ENCODE measurements around the gene HECTD4.
A peak's percentile ranks its signal among the peaks of the same experiment; 100 is the strongest.
"Not testable (repeated sequence)": the region's sequence is repeated elsewhere in the genome, so short reads cannot be mapped to it uniquely, and the experiment has no call there.

HECTD4 gene

GRCh38 chr12:112352921-112353320 is 29.3 kb downstream of the HECTD4 start:
- DNase-seq: no peak

DNA sequence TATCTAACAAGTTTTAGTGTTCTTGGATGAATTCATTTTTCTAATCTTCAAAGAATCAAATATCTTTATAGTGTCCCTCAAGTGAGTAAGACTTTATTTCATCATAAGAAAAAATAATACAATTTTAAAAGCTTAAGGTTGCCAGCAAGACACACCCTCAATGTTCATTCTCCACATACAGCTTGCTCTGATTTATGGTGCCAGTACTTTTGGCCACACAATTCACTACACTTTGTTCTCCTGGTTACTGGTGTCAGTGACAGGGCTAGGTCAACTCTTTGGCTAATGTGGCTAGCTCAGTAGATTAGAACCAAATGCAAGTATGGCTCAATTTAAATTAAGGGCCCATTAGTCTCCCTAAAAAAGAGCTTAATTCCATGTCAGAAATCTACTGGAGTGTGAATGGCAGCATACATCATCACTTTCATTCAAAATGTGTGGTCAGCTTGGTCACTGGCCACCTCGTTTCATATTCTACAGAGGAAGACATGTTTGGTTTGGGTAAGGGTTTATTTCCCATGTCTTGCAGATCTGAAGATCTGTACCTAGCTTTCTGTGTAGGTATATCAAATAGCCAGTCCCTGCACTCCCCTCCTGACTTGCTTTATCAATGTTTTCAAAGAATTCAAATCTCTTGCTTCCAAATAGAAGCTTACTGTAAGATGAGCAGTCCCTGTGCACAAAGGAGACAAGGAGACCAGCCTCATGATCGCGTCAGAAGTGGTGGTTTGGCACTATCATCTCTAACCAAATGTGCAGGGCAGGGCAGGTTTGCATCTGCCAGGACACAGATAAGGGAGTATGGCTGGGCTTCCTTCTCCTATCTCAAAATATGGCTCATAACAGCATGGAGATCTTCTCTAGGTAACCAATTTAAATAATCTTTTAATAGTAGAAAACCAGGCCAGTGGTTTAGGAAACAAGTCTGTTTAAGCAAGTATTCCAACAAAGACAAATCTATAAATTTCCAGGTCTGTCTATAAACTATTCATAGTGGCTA is 31.3 kb downstream of the HECTD4 start:
- peak; percentile 100 for DNase-seq

DNA sequence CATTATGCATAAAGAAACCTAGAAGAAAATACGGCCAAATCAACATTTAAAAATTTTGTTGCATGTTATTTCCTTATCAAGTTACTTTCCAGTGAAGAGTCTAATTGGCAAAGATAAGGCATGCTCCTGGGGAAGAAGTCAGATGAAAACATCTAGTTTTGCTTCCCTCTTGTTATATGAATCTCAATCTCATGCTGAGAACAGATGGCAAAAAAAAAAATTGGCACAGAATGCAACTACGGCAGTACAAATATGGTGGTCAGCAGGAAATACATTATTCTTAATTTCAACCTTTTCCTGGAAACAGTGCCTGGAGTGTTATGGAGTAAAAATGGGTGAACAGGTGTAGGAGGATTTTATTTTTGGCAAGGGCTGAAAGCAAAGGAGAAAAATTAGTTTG is 32.8 kb downstream of the HECTD4 start:
- DNase-seq: peak; percentile 80

DNA sequence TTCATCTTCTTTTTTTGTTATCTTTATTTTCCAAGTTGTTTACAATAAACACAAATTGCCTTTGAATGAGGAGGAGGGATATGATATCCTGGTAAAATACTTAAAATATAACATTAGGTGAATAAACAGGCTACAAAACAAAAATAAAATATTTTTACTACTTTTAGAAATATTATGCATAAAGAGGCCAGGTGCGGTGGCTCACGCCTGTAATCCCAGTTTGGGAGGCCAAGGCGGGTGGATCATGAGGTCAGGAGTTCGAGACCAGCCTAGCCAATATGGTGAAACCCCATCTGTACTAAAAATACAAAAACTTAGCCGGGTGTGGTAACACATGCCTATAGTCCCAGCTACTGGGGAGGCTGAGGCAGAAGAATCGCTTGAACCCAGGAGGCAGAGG is 33.3 kb downstream of the HECTD4 start:
- DNase-seq: not testable (repeated sequence)

DNA sequence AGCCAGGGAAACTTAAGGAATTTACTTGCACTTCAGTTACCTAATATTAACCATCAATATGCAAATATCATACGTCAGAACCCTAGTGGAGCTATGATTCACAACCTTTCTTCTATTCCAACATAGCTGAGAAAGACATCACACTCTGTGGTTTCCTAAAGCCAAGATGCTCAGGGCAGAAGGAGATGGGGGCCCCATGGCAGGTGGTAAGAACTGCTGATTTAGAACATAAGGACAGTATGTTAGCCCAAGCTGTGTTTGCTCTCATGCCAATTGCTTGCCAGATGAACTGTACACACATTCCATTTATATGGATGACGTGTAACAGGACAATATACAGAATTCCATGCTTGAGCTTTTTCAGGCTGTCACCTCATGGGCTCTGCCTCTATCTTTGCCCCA is 34.6 kb downstream of the HECTD4 start:
- DNase-seq: no peak

DNA sequence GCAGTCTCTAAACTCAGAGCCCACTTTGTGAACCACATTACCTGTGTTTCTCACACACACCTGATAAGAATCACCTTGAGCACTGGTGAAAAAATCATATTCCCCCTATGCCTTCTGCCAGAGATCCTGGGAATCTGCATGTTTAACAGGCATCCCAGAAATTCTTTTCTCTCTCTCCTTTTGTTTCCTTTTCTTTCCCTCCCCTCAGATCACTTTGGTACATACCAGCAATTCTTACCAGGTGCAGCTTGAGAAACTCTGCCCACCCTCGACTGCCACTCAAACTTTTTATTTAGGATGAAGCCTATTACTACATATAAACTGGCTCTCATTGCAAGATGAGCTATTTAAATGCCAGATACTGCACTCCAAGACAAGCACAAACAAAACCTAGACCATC is 36.0 kb downstream of the HECTD4 start:
- no peak for DNase-seq

DNA sequence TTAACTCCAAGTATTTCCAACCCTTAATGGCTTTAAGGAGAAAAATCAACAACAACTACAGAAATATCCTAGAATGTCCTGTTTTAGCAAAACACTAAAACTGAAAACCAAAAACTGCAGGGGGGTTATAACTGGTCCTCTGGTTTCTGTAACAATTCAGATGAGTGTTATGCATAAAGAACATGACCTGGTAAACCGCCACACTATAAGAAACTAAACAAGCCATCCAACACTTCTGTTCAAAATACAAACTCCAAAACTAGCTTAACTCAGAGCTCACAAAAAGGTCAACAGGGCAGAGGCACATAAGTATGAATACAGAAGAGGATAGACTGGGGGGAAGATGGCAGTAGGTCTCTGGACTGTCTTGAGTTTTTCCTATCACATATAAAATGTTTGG is 38.0 kb downstream of the HECTD4 start:
- DNase-seq: no peak

DNA sequence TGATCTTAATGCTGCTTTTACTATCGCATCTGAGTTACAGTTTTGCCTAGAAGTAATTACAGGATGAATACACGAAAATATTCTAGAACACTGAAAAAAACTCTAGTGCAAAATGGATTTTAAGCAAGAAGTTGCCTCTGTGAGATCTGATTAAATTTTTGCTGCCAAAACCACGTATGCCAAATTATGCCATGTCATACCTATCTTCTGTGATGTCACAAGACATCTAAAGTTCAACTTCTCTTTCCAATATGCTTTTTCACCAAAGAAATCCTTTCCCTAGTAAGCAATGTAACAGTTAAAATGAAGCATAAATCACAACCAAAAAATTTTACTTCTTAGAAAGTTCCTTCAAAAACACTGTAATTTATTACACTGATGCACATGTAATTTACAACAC is 39.6 kb downstream of the HECTD4 start:
- DNase-seq: peak; percentile 67

- DNase-seq: no peak
Measured at GRCh38 chr12:112341046-112341825, 41.0 kb downstream of the HECTD4 start.

- no peak for DNase-seq
Measured at GRCh38 chr12:112340230-112340629, 42.0 kb downstream of the HECTD4 start.

GRCh38 chr12:112334999-112335398 is 47.2 kb downstream of the HECTD4 start:
- not testable (repeated sequence) for DNase-seq

- DNase-seq: no peak
Measured at GRCh38 chr12:112333019-112333418, 49.2 kb downstream of the HECTD4 start.

- DNase-seq: no peak
Measured at GRCh38 chr12:112331886-112332285, 50.3 kb downstream of the HECTD4 start.

- no peak for DNase-seq
Measured at GRCh38 chr12:112330706-112331105, 51.5 kb downstream of the HECTD4 start.

GRCh38 chr12:112328456-112329124 is 53.6 kb downstream of the HECTD4 start:
- DNase-seq: no peak

- peak; percentile 39 for DNase-seq
Measured at GRCh38 chr12:112327209-112327938, 54.9 kb downstream of the HECTD4 start.

- DNase-seq: peak; percentile 86
Measured at GRCh38 chr12:112325622-112326207, 56.5 kb downstream of the HECTD4 start.

DNA sequence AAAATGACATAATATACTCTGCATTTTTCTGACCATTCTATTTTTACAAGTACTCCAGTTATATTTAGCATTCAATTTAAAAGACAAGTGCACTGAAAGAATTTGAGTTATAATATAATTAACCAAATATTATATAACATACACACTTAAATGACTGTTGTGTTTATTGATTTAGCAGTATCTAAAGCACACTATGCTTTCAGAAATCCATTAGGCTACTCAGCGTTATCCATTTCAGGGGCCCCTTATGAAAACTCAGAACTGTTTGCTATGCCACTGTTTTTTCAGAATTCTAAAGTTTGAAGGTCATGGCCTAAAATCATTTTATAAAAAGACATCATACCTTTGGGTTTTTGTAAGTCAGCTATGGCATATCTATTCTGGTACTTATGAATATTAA is 57.1 kb downstream of the HECTD4 start:
- no peak for DNase-seq

DNA sequence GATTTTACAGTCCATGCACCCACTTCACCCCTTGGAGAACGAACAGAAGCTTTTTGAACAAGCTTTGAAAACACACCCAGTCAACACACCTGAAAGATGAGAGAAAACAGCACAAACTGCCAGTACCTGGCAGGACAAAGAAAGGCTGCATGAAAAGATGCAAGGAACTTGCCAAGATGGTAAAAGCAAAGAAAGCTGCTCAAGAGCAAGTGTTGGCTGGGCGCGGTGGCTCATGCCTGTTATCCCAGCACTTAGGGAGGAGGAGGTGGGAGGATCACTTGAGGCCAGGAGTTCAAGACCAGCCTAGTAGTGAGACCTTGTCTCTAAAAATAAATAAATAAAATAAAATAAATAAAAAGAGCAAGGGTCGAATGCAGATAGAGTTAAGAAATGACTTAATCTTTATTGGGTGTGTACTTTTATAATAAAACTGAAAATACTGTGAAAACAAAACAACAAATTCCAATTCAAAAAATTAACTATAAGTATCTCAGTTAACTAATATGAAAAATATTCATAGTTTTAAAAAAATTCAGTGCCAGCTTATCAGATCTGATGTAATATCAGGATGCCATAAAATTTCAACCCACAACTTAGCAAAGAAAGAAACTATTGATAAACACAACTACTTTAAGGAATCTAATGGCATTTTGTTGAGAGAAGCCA is 59.2 kb downstream of the HECTD4 start:
- DNase-seq: no peak

DNA sequence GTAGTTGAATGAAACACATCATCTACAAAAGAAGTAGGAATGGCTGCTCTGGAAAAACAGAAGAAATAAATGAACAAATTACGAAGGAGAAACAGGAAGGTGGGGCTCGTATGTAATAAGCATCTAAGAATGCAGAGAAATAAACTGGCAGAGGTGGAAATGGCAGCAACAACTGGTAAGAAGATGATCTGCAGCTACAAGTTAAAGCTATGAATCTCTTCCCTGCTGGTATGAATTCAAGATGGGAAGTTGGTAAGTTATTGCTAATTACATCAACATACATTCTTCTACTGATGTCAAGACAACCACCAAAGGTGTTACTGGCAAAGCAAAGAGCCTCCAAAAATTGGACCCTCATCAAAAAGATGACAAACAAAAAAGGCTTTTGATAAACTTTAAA is 59.8 kb downstream of the HECTD4 start:
- DNase-seq: no peak

DNA sequence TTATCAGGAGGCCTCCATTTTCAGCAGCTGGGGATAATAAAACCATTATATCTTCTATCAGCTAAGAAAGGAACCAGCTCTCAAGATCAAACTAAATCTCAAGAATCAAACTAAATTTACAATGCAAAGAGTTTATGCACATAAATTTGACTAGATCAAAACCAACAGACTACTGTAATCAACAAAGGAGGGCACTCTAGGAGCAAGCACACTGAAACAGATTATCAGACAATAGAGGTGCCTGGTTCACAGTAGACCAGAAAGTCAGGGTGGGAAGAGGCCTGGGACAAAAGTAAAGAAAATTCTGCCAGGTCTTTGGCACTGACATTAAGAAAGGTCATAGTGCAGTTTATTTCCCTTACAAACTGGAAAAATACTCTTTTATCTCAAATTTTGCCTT is 61.0 kb downstream of the HECTD4 start:
- DNase-seq: peak; percentile 31

GRCh38 chr12:112319395-112319794 is 62.8 kb downstream of the HECTD4 start:
- DNase-seq: no peak

Data from hematopoietic multipotent progenitor cell treated with erythropoietin and hydrocortisone succinate and interleukin-3 and kit ligand, for 8 days (in vitro differentiated cells).